ACHN (cell line): ENCODE measurements around the gene PINK1.

Source experiments
- DNase-seq: peaks from one replicate; pipeline ENCODE4 v3.0.0-alpha.2; 2015
- in situ Hi-C: cut with HindIII; loops from 2 replicates; pipeline ENCODE4 v1.10.0; 2017; ENCODE audit warnings: low sequenced_read_pairs, low pct_ligation_motif_present, low pct_unique_long_range_greater_than_20kb

The PINK1 gene

GRCh38 chr1:20634594-20635084 lies 1.4 kb downstream of the PINK1 start:
- in situ Hi-C loops: no loop called here

GRCh38 chr1:20636785-20637347 lies 3.6 kb downstream of the PINK1 start:
- in situ Hi-C loops: no loop called here
- DNase-seq: no peak

More at GRCh38 chr1:20634594-20635084, 1.4 kb downstream of the PINK1 start:
- no peak for DNase-seq

DNA sequence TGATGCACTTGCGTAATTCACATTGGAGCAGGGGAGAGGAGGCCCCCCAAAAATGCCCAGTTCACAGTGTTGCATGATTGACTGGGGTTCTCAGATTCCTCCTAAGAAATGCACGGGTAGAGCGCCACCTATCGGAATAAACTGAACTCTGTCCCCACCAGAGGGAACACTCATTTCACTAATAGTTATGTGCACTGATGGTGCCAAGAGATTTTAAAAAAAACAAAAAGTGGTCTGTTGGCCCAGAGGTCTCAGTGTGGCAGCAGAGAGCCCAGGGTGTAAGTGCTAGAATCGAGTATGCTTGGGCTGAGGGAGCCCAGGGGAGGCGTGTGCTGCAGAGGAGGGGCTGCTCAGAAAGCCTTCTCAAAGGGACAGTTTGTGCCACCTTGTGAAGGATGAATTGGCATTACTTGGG lies 6.9 kb downstream of the PINK1 start:
- peak; percentile 54 for DNase-seq
- in situ Hi-C loops: no loop called here

DNA sequence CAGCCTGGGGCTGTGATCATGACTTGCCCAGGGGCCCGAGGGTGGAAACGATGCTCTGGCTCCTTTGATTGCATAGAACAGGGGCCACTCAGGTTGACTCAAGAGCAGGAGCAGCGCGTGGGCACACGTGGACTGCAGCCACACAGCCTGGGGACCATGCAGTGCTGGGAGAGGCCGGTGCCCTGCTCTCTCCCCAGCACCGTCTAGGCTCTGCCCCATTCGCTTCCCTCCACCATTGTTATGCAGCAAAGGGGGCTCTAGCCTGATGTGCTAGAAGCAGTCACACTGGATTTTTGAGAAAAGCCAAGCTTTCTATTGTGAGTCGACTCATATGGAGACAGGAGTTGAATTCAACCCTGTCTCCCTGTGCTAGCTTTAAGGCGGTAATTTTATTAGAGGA lies 8.7 kb downstream of the PINK1 start:
- in situ Hi-C loops: no loop called here
- no peak for DNase-seq

GRCh38 chr1:20643080-20643479 lies 9.8 kb downstream of the PINK1 start:
- no peak for DNase-seq
- in situ Hi-C loops: no loop called here

- in situ Hi-C loops: no loop called here
- no peak for DNase-seq
Measured at GRCh38 chr1:20644416-20644815, 11.2 kb downstream of the PINK1 start.

- no peak for DNase-seq
- in situ Hi-C loops: no loop called here
Measured at GRCh38 chr1:20645414-20645813, 12.2 kb downstream of the PINK1 start.

GRCh38 chr1:20648438-20648837 lies 15.2 kb downstream of the PINK1 start:
- in situ Hi-C loops: no loop called here
- no peak for DNase-seq

GRCh38 chr1:20648946-20649345 lies 15.7 kb downstream of the PINK1 start:
- in situ Hi-C loops: no loop called here

DNA sequence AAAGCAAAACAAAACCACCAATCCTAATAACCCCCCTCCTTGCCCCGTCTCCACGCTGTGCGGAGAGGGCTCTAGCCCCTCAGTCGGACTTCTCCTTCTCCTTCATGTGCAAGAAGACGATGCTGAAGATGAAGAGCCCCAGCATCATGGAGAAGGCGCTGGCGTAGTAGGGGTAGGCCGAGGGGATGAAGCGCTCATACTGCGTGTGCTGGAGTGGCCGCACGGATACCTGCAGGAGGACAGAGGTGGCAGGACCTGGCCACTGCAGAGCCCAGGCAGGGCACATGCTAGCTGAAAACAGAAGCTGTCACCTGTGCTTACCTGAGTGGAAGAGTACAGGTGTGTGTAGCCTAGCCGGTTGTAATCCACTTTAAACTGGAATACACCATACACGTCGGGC lies 19.0 kb downstream of the PINK1 start:
- DNase-seq: no peak
- in situ Hi-C loops: no loop called here

More at GRCh38 chr1:20648946-20649345, 15.7 kb downstream of the PINK1 start:
- DNase-seq: no peak

DNA sequence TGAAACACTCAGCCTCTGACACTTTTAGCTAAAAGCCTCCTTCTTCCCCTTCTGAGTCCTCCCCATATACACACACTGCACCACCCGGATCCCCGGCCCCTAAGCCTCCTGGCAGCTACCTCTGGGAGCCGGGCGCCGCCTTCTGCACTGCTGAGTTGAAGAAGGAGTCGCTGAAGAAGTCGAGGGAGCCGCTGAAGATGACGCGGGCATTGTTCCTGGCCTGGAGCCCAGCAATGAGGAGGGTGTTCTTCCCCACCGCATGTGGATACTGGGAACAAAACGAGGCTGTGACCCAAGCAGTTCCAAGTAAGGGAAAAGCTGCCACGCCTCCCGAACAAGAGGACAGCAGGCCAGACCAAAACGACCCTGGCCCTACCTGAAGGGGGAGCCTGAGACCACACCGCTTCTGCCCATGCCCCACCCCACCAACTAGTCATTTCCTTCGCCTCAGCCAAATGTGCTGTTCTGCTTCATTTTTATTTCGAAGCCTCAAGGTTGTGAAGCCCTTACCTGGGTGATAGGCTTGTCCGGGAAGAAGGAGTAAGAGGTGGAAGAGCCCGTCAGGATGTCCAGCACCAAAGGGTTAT lies 20.9 kb downstream of the PINK1 start:
- in situ Hi-C loops: no loop called here
- no peak for DNase-seq

DNA sequence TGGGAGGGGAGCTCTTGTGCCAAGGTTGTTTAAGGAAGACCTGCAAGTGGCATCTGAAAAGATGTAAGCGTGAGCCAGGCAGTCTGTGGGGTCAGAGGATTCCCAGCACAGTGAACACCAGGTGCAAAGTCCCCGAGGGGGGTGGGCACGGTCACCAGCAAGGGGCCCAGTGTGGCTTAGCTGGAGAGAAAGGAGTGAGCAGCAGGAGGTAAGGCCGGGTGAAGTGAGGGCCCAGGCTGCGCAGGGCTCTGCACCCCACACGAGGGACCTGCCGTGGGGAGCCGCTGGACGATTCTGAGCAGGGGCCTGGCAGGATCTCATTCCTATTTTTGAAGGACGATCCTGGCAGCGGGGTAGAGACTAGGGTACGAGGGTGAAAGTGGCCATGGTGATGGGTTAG lies 23.8 kb downstream of the PINK1 start:
- in situ Hi-C loops: no loop called here
- DNase-seq: no peak

DNA sequence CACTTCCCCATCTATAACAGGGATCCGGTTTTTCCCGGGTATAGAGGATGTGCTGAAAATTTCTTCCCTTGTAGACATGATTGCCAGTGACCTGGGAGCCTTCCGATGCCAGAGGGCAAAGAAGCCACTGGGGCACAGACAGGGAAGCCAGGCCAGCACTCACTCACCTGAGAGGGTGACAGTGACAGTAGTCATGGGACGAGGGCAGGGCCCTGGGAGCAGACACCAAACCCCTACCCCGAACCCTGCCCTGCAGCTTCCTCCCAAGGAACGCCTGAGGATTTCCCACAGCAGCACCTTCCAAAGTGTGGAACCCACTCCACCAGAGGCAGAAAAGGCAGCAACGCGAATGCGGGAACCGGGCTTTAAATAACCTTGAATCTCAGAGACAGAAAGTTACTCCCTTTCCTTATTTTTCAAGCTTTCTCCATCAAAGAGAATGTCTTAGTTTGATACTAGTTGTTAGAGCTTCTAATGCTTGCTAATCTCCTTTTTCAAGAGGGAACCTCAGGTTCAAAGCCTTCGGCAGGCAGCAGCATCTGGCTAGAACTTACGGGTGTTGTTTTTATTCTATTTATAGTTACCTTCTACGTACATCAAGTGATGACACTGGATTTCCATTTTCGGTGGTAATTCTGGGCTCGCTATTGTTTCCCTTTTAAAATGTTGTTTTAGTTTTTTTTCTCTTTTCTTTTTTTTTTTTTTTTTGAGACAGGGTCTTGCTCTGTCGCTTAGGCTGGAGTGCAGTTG lies 25.1 kb downstream of the PINK1 start:
- no peak for DNase-seq
- in situ Hi-C loops: no loop called here

DNA sequence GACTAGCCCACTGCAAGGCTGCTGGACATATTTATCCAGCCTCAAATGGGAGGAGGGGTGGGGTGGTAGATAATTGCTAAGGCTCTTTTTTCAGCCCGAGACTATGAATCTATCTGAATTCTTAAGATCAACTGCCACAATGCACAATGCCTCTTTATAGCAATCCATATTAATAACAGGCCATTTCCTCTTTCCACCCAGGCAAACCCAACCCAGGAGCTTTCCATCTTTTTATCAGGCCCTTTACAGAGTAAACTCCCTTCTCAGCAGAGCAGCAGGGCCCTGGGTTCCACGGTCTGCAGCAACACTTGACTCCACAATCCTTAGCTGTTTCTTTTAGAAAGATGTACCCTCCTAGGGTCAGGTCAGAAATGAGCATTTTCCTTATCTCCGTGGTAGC lies 27.1 kb downstream of the PINK1 start:
- in situ Hi-C loops: no loop called here

GRCh38 chr1:20660847-20661206 lies 27.6 kb downstream of the PINK1 start:
- in situ Hi-C loops: no loop called here
- peak; percentile 12 for DNase-seq

More for the DNA sequence above, 27.1 kb downstream of the PINK1 start:
- DNase-seq: no peak

DNA sequence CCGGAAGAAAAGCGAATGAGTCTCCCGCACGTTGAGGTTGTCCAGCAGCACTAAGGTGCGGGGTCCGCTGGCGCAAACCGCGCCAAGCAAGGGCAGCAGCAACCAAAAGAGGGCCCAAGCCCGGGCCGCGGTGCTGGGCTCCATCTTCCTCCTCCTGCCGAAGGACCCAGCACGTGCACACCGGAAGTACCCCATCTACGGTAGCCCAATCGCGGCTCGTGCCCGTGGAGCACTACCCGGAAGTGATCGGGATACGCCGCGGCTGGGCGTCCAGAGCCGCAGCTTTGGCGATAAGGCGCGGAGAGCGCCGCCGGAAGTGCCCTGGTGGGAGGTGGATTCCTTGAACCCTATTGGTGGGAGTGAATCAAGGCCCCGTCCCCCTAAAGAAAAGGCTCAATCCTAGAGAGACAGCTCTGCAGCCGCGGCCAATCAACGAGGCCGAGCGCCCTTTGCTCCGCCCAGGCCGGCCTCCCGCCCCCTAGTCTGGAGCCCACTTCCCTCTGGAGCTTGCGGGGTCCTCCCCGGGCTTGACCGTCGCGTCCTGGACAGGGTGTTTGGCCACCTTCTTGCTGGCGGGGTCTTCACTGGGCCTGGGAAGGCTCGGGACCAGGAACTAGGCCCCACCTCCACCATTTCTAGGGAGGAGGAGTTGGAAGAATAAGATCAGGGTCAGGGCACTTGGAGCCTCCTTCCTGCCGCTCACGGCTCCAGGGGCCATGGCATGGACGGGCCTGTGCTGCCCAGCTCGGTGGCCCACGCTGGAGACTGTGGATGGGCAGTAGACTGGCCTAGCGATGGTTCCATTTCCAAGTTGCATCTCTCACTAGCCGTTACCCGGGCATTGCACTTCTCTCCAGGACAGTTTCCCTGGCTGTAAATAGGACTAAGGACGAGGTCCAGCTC lies 28.2 kb downstream of the PINK1 start, which contains the start of gene DDOST:
Gene DDOST (minus strand): TSS at position 163 of the 903 bp plus-strand sequence. CDS start 19 bp downstream, at position 144.
- DNase-seq: peak; percentile 96
- in situ Hi-C loops: no loop called here

- in situ Hi-C loops: no loop called here
- DNase-seq: no peak
Measured at GRCh38 chr1:20662110-20662475, 28.8 kb downstream of the PINK1 start.

DNA sequence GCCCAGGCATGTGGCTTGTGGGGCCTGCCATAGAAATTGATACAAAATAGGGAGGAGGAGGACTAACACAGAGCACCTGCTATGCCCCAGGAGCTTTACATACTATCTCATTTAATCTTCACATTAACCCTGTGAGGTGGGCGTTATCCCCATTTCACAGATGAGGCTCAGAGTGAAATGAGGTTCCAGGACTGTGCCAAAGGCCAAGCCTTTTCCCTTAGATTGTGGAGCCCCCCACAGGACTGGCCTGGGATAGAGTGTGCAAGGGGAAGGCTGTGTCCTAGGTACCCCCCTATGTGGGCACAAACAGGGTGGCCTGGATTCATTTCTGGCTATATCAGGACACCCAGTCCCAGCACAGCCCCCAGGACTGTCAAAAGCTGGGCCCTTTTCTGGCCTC lies 30.1 kb downstream of the PINK1 start:
- in situ Hi-C loops: no loop called here
- DNase-seq: no peak
